GM18907 (cell line): ENCODE results near the gene PAQR5.

Source experiments
- ATAC-seq: cut with Tn5 transposase; IDR thresholded peaks from one replicate; pipeline ENCODE4 v1.9.1; 2021; ENCODE audit warnings: mild to moderate bottlenecking, moderate library complexity; ENCODE audit not compliant: unreplicated experiment

PAQR5 gene

GRCh38 chr15:69456208-69457166, 157.8 kb downstream of the PAQR5 start:
- ATAC-seq: no peak
